Neuronal stem cell (in vitro differentiated cells): ENCODE measurements around the gene FAM174A.

ENCODE experiments used
- DNase-seq: peaks from one replicate; pipeline ENCODE4 v3.0.0-alpha.2; 2013; ENCODE audit warnings: low spot score
- H2AFZ ChIP-seq: one replicate; pipeline ENCODE4 v1.6.1; 2013; ENCODE audit warnings: mild to moderate bottlenecking, low read length, inconsistent platforms
- H2AK5ac ChIP-seq: 2 replicates; pipeline ENCODE4 v1.6.1; 2013; ENCODE audit warnings: low read depth, mild to moderate bottlenecking, inconsistent platforms, low read length, moderate library complexity, mixed read lengths
- H2BK120ac ChIP-seq: 2 replicates; pipeline ENCODE4 v1.6.1; 2013; ENCODE audit warnings: low read depth, mild to moderate bottlenecking, inconsistent platforms, low read length, moderate library complexity, mixed read lengths
- H2BK12ac ChIP-seq: one replicate; pipeline ENCODE4 v1.6.1; 2013; ENCODE audit warnings: low read length, inconsistent platforms
- H2BK15ac ChIP-seq: 2 replicates; pipeline ENCODE4 v1.6.1; 2013; ENCODE audit warnings: mild to moderate bottlenecking, low read length, inconsistent platforms, mixed read lengths
- H2BK5ac ChIP-seq: one replicate; pipeline ENCODE4 v1.6.1; 2013; ENCODE audit warnings: inconsistent platforms, mild to moderate bottlenecking, low read length, moderate library complexity
- H3K14ac ChIP-seq: one replicate; pipeline ENCODE4 v1.6.1; 2013; ENCODE audit warnings: low read length, inconsistent platforms
- H3K18ac ChIP-seq: 2 replicates; pipeline ENCODE4 v1.6.1; 2013; ENCODE audit warnings: low read length, inconsistent platforms
- H3K23ac ChIP-seq: 2 replicates; pipeline ENCODE4 v1.6.1; 2013; ENCODE audit warnings: low read depth, mild to moderate bottlenecking, mixed read lengths, low read length, inconsistent platforms; ENCODE audit not compliant: poor library complexity
- H3K27ac ChIP-seq: replicated peaks from 3 replicates; pipeline ENCODE4 v1.5.1; 2013; ENCODE audit warnings: low read length, inconsistent platforms
- H3K27me3 ChIP-seq, 3 experiments: 2 replicates each; pipeline ENCODE4 v1.6.1; 2013; ENCODE audit warnings: low read length in 3 of 3, mild to moderate bottlenecking in 2 of 3, inconsistent platforms in 1 of 3, low read depth in 1 of 3, mixed read lengths in 1 of 3, moderate library complexity in 1 of 3; ENCODE audit not compliant: control insufficient read depth in 3 of 3, insufficient read depth in 3 of 3
- H3K36me3 ChIP-seq, 2 donors: replicated peaks in 1 of 2; 2 replicates each; pipeline ENCODE4 v1.6.1; 2013; ENCODE audit warnings: low read length in 2 of 2; ENCODE audit not compliant: control insufficient read depth in 2 of 2, insufficient read depth in 2 of 2
- H3K4ac ChIP-seq: 2 replicates; pipeline ENCODE4 v1.6.1; 2013; ENCODE audit warnings: inconsistent platforms, mild to moderate bottlenecking, low read length, moderate library complexity
- H3K4me1 ChIP-seq, 2 donors: 1 replicate in 1 of 2; 2 replicates in 1 of 2; pipeline ENCODE4 v1.6.1; 2013; ENCODE audit warnings: low read length in 2 of 2, low read depth in 1 of 2; ENCODE audit not compliant: control insufficient read depth in 2 of 2, insufficient read depth in 1 of 2
- H3K4me2 ChIP-seq: one replicate; pipeline ENCODE4 v1.6.1; 2013; ENCODE audit warnings: mild to moderate bottlenecking, low read length, inconsistent platforms; ENCODE audit not compliant: insufficient read depth, poor library complexity, severe bottlenecking
- H3K4me3 ChIP-seq, 2 donors: 2 replicates each; pipeline ENCODE4 v1.5.1; 2013; ENCODE audit warnings: low read length in 2 of 2, mild to moderate bottlenecking in 2 of 2, inconsistent platforms in 1 of 2, moderate library complexity in 1 of 2
- H3K79me1 ChIP-seq: one replicate; pipeline ENCODE4 v1.6.1; 2013; ENCODE audit warnings: low read depth, mild to moderate bottlenecking, inconsistent platforms, low read length, moderate library complexity
- H3K9ac ChIP-seq: one replicate; pipeline ENCODE4 v1.6.1; 2013; ENCODE audit warnings: mild to moderate bottlenecking, low read depth, low read length, inconsistent platforms; ENCODE audit not compliant: poor library complexity
- H3K9me3 ChIP-seq, 2 donors: replicated peaks in 1 of 2; 2 replicates each; pipeline versions ENCODE3 to v1.6.1; 2013; ENCODE audit warnings: low read length in 2 of 2, mild to moderate bottlenecking in 2 of 2, inconsistent platforms in 1 of 2, low read depth in 1 of 2, mixed read lengths in 1 of 2, moderate library complexity in 1 of 2; ENCODE audit not compliant: control insufficient read depth in 2 of 2, insufficient read depth in 1 of 2
- H4K8ac ChIP-seq: one replicate; pipeline ENCODE4 v1.6.1; 2013; ENCODE audit warnings: low read depth, mild to moderate bottlenecking, inconsistent platforms, low read length, moderate library complexity
- H4K91ac ChIP-seq: one replicate; pipeline ENCODE4 v1.6.1; 2013; ENCODE audit warnings: low read length, low read depth, mild to moderate bottlenecking, inconsistent platforms; ENCODE audit not compliant: poor library complexity
- WGBS, 2 donors: extraction: QIAGEN DNeasy Blood & Tissue Kit; methylation state at CpG; one replicate each; pipeline ENCODE4 v1.1.7; 2013; ENCODE audit warnings: missing lambda C conversion rate in 2 of 2, mixed read lengths in 1 of 2; ENCODE audit not compliant: insufficient read length in 2 of 2, insufficient replicate concordance in 1 of 2; ENCODE audit errors: extremely low coverage in 2 of 2; 5-methylcytosine and 5-hydroxymethylcytosine counted together

Gene FAM174A

GRCh38 chr5:100505984-100506670 lies 29.0 kb upstream of the FAM174A start:
- no peak overlapping the region for H4K8ac ChIP-seq
- no peak overlapping the region for H3K14ac ChIP-seq
- H3K23ac ChIP-seq = no peak overlapping the region
- H3K18ac ChIP-seq = no peak overlapping the region
- no peak overlapping the region for H3K4me2 ChIP-seq
- no peak overlapping the region for H4K91ac ChIP-seq
- no CpG with 5 or more reads among the region's 1 CpG for WGBS, 2 donors
- no peak overlapping the region for H2BK15ac ChIP-seq
- no peak overlapping the region for H2BK5ac ChIP-seq
- H3K4me1 ChIP-seq = no peaks in the 10 kb centered on the region
- H3K36me3 ChIP-seq = no peaks in the 10 kb centered on the region
- no peaks in the 10 kb centered on the region for H3K27me3 ChIP-seq
- H3K27ac ChIP-seq = no peak overlapping the region
- no peak overlapping the region for H3K9ac ChIP-seq
- H2BK12ac ChIP-seq = no peak overlapping the region
- no peak for DNase-seq
- no peaks in the 10 kb centered on the region for H3K79me1 ChIP-seq
- H2AK5ac ChIP-seq = no peak overlapping the region
- H3K9me3 ChIP-seq = no peaks in the 10 kb centered on the region
- H2AFZ ChIP-seq = no peak overlapping the region
- no peak overlapping the region for H3K4ac ChIP-seq
- no peak overlapping the region for H2BK120ac ChIP-seq
- H3K4me3 ChIP-seq = no peak overlapping the region

DNA sequence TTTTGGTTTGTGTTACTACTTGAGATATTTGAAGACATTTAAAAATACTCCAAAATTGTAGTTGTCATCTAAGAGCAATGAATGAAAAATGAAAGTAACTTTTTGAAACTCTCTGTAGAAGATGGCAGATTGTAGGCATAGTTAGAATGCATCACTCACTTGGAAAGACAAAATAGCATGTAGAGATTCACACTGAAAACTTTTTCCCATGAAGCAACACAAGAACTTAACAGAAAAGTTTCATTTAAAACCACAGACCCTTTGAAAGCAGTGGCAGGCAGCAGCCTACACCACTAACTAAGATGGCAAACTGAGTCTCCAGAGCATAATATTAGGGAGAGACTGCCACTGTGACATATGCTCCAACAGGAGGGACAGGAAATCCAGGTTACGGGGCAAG lies 18.9 kb upstream of the FAM174A start:
- H4K8ac ChIP-seq = no peak overlapping the region
- no peak overlapping the region for H3K23ac ChIP-seq
- H3K4ac ChIP-seq = no peak overlapping the region
- no peak overlapping the region for H4K91ac ChIP-seq
- no peak overlapping the region for H2AK5ac ChIP-seq
- H3K18ac ChIP-seq = no peak overlapping the region
- H2BK15ac ChIP-seq = no peak overlapping the region
- H3K9me3 ChIP-seq = peaks cover 0 to 13% of the 10 kb centered on the region in 2 donors
- H2BK12ac ChIP-seq = no peak overlapping the region
- no CpG with 5 or more reads among the region's 1 CpG for WGBS, 2 donors
- H2AFZ ChIP-seq = no peak overlapping the region
- no peak overlapping the region for H3K27ac ChIP-seq
- no peak overlapping the region for H3K14ac ChIP-seq
- H3K9ac ChIP-seq = no peak overlapping the region
- H3K4me3 ChIP-seq = no peak overlapping the region
- no peaks in the 10 kb centered on the region for H3K4me1 ChIP-seq
- no peak overlapping the region for H3K4me2 ChIP-seq
- no peak overlapping the region for H2BK120ac ChIP-seq
- no peak for DNase-seq
- H3K36me3 ChIP-seq = no peaks in the 10 kb centered on the region
- H2BK5ac ChIP-seq = no peak overlapping the region
- H3K27me3 ChIP-seq = no peaks in the 10 kb centered on the region
- H3K79me1 ChIP-seq = no peaks in the 10 kb centered on the region

- Histone ChIP-seq H3K4me2 (no peak overlapping the region), H4K8ac (no peak overlapping the region), H2AFZ (no peak overlapping the region), H3K9me3 (peaks cover 0 to 13% of the 10 kb centered on the region in 2 donors), H2BK5ac (peak overlapping the region; percentile 68), H3K23ac (no peak overlapping the region), H3K14ac (no peak overlapping the region), H3K27me3 (no peaks in the 10 kb centered on the region), H2BK120ac (no peak overlapping the region), H4K91ac (no peak overlapping the region), H3K4me1 (no peaks in the 10 kb centered on the region), H3K4me3 (no peak overlapping the region), H3K4ac (no peak overlapping the region), H2BK12ac (no peak overlapping the region), H2BK15ac (no peak overlapping the region), H3K36me3 (no peaks in the 10 kb centered on the region), H3K9ac (no peak overlapping the region), H3K79me1 (no peaks in the 10 kb centered on the region), H3K18ac (no peak overlapping the region), H3K27ac (no peak overlapping the region), H2AK5ac (no peak overlapping the region)
- DNase-seq = no peak
- no CpG with 5 or more reads among the region's 5 CpGs for WGBS, 2 donors
Observed at GRCh38 chr5:100517301-100517974, 17.7 kb upstream of the FAM174A start.

DNA sequence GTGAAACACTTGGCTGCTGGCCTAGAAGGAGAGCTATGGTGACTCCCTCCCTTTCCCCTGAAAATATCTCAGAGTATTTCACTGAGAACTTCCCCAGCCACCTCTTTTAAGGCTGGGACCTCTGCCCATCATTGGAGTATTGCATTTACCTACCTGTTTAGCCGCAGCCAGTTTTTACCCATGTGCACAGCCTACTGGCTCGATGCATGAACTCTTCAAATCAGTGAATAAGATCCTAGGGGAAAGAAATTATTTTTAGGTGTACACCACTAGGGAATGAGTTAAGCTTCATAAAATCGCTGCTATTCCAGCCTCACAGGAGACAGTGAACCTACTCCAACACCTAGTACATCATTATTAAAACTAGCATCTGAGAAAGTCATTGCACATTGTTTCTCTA lies 16.8 kb upstream of the FAM174A start:
- no peak overlapping the region for H4K91ac ChIP-seq
- H3K27me3 ChIP-seq = no peaks in the 10 kb centered on the region
- no peaks in the 10 kb centered on the region for H3K4me1 ChIP-seq
- no peak overlapping the region for H3K9ac ChIP-seq
- no peak overlapping the region for H2AK5ac ChIP-seq
- H3K9me3 ChIP-seq = peaks cover 0 to 13% of the 10 kb centered on the region in 2 donors
- no peak overlapping the region for H2BK120ac ChIP-seq
- H3K27ac ChIP-seq = no peak overlapping the region
- H2BK12ac ChIP-seq = no peak overlapping the region
- H2BK5ac ChIP-seq = no peak overlapping the region
- DNase-seq = no peak
- H3K18ac ChIP-seq = no peak overlapping the region
- no peak overlapping the region for H3K14ac ChIP-seq
- H3K79me1 ChIP-seq = no peaks in the 10 kb centered on the region
- no peak overlapping the region for H2BK15ac ChIP-seq
- H4K8ac ChIP-seq = no peak overlapping the region
- no CpG with 5 or more reads among the region's 3 CpGs for WGBS, 2 donors
- no peaks in the 10 kb centered on the region for H3K36me3 ChIP-seq
- H3K23ac ChIP-seq = no peak overlapping the region
- H3K4me2 ChIP-seq = no peak overlapping the region
- no peak overlapping the region for H3K4ac ChIP-seq
- no peak overlapping the region for H2AFZ ChIP-seq
- no peak overlapping the region for H3K4me3 ChIP-seq
